ENCODE results near the gene CIITA. TPM values are rescaled to one million over a fixed set of nuclear protein-coding genes. Genes with fewer than 3 reads are reported as not detected.

CIITA gene
- total and polyA plus RNA-seq, 9 of the 15 experiments (the other 6 are each of a cell fraction or from before 2014, with no cell fraction given), result 0.01 to 0.20 (median 0.11) TPM; not detected in 4

DNA sequence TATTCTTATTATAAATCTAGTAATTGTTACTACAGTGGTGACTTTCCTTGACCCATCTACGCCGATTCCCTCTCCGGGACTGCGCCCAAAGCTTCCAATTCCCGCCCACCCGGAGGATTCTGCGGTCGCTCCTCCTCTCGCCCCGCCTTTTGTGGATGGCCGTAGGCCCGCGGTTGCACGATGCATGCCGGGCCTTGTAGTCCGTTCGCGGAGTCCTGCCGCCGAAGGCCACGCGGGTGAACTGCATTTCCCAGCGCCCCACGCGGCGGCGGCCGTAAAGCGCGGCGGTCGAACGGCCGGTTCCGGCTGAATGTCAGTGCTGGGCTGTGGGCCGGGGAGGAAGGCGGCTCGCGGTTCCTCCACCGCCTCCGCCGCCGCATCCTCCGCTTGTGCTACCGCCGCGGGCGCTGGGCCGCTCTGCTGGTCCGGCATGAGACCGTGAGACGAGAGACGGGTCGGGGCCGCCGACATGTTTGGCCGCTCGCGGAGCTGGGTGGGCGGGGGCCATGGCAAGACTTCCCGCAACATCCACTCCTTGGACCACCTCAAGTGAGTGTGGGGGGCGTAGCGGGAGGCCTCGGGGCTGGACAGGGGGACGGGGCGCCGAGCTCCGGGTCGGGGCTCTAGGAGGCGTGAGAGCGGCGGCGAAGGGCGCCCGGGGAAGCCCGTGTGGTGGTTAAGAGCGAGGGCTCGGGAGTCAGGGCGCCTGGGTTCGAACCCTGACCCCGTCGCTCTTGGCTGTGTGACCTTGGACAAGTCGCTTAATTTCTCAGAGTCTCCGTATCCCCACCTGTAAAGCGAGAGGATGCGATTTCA lies 67.5 kb downstream of the CIITA start, which contains the start of gene CLEC16A (continued):
- TF ChIP-seq, protein P1, sequence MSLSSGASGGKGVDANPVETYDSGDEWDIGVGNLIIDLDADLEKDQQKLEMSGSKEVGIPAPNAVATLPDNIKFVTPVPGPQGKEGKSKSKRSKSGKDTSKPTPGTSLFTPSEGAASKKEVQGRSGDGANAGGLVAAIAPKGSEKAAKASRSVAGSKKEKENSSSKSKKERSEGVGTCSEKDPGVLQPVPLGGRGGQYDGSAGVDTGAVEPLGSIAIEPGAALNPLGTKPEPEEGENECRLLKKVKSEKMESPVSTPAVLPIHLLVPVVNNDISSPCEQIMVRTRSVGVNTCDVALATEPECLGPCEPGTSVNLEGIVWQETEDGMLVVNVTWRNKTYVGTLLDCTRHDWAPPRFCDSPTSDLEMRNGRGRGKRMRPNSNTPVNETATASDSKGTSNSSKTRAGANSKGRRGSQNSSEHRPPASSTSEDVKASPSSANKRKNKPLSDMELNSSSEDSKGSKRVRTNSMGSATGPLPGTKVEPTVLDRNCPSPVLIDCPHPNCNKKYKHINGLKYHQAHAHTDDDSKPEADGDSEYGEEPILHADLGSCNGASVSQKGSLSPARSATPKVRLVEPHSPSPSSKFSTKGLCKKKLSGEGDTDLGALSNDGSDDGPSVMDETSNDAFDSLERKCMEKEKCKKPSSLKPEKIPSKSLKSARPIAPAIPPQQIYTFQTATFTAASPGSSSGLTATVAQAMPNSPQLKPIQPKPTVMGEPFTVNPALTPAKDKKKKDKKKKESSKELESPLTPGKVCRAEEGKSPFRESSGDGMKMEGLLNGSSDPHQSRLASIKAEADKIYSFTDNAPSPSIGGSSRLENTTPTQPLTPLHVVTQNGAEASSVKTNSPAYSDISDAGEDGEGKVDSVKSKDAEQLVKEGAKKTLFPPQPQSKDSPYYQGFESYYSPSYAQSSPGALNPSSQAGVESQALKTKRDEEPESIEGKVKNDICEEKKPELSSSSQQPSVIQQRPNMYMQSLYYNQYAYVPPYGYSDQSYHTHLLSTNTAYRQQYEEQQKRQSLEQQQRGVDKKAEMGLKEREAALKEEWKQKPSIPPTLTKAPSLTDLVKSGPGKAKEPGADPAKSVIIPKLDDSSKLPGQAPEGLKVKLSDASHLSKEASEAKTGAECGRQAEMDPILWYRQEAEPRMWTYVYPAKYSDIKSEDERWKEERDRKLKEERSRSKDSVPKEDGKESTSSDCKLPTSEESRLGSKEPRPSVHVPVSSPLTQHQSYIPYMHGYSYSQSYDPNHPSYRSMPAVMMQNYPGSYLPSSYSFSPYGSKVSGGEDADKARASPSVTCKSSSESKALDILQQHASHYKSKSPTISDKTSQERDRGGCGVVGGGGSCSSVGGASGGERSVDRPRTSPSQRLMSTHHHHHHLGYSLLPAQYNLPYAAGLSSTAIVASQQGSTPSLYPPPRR (CRISPR knock-in tag; IDR thresholded peaks at IDR 0.05; ENCODE audit: borderline replicate concordance), result no peak
- no peak for TF ChIP-seq NEUROD1 (IDR thresholded peaks at IDR 0.05; ENCODE audit: borderline replicate concordance, low read depth, low read length, partially characterized antibody)
- no peak for TF ChIP-seq ZNF57 (CRISPR knock-in tag; IDR thresholded peaks at IDR 0.05)
- no peak for TF ChIP-seq PTTG1 (tag; IDR thresholded peaks at IDR 0.05; ENCODE audit: low read depth)
- TF ChIP-seq ZKSCAN1 (IDR thresholded peaks at IDR 0.05; ENCODE audit: low read depth, low read length), result no peak
- TF ChIP-seq, protein P2, sequence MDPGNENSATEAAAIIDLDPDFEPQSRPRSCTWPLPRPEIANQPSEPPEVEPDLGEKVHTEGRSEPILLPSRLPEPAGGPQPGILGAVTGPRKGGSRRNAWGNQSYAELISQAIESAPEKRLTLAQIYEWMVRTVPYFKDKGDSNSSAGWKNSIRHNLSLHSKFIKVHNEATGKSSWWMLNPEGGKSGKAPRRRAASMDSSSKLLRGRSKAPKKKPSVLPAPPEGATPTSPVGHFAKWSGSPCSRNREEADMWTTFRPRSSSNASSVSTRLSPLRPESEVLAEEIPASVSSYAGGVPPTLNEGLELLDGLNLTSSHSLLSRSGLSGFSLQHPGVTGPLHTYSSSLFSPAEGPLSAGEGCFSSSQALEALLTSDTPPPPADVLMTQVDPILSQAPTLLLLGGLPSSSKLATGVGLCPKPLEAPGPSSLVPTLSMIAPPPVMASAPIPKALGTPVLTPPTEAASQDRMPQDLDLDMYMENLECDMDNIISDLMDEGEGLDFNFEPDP (CRISPR knock-in tag; IDR thresholded peaks at IDR 0.05), result no peak
- no peak for TF ChIP-seq EZH2 (IDR thresholded peaks at IDR 0.05; ENCODE audit: borderline replicate concordance, low read depth, low read length)
- TF ChIP-seq EGR1 (conservative IDR thresholded peaks at IDR 0.05), result peak; percentile 74
- TF ChIP-seq, protein P3, sequence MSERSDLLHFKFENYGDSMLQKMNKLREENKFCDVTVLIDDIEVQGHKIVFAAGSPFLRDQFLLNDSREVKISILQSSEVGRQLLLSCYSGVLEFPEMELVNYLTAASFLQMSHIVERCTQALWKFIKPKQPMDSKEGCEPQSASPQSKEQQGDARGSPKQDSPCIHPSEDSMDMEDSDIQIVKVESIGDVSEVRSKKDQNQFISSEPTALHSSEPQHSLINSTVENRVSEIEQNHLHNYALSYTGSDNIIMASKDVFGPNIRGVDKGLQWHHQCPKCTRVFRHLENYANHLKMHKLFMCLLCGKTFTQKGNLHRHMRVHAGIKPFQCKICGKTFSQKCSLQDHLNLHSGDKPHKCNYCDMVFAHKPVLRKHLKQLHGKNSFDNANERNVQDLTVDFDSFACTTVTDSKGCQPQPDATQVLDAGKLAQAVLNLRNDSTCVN (CRISPR knock-in tag; IDR thresholded peaks at IDR 0.05), result no peak
- TF ChIP-seq CHD1 (IDR thresholded peaks at IDR 0.05; ENCODE audit: low read length), result no peak
- no peak for TF ChIP-seq ZNF668 (CRISPR knock-in tag; IDR thresholded peaks at IDR 0.05)
- TF ChIP-seq ZKSCAN3 (CRISPR knock-in tag; IDR thresholded peaks at IDR 0.05), result no peak
- no peak for TF ChIP-seq EP400 (IDR thresholded peaks at IDR 0.05)
- TF ChIP-seq MCM5 (IDR thresholded peaks at IDR 0.05; ENCODE audit: low read depth), result no peak
- TF ChIP-seq, protein P4, sequence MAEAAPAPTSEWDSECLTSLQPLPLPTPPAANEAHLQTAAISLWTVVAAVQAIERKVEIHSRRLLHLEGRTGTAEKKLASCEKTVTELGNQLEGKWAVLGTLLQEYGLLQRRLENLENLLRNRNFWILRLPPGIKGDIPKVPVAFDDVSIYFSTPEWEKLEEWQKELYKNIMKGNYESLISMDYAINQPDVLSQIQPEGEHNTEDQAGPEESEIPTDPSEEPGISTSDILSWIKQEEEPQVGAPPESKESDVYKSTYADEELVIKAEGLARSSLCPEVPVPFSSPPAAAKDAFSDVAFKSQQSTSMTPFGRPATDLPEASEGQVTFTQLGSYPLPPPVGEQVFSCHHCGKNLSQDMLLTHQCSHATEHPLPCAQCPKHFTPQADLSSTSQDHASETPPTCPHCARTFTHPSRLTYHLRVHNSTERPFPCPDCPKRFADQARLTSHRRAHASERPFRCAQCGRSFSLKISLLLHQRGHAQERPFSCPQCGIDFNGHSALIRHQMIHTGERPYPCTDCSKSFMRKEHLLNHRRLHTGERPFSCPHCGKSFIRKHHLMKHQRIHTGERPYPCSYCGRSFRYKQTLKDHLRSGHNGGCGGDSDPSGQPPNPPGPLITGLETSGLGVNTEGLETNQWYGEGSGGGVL (CRISPR knock-in tag; IDR thresholded peaks at IDR 0.05), result no peak
- no peak for TF ChIP-seq SRSF1 (IDR thresholded peaks at IDR 0.05; ENCODE audit: low read depth, low read length)
- TF ChIP-seq, protein P5, sequence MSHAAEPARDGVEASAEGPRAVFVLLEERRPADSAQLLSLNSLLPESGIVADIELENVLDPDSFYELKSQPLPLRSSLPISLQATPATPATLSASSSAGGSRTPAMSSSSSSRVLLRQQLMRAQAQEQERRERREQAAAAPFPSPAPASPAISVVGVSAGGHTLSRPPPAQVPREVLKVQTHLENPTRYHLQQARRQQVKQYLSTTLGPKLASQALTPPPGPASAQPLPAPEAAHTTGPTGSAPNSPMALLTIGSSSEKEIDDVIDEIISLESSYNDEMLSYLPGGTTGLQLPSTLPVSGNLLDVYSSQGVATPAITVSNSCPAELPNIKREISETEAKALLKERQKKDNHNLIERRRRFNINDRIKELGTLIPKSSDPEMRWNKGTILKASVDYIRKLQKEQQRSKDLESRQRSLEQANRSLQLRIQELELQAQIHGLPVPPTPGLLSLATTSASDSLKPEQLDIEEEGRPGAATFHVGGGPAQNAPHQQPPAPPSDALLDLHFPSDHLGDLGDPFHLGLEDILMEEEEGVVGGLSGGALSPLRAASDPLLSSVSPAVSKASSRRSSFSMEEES (CRISPR knock-in tag; IDR thresholded peaks at IDR 0.05), result no peak
